ENCODE results near the gene ARHGAP23.

ARHGAP23 gene

DNA sequence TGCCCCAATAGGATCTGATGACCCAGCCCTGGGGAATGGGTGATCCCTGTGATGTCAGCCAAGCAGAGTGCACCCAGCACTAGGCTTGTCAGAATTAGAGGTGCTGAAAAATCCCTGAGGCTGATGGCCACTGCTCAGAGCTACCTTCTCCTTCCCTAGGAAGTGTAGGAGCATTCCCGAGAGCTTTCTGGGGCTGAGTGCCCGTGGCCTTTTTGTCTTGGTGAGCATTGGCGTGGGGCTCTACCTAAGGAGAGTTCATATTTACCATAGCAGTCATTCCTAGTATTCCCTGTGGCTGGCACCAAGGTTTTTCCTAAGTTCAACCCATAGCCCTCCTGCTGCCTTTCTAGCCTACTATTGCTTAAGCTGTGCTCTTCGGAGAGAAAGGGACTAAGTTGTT, 22.6 kb upstream of the ARHGAP23 start:
- no peaks in the 10 kb centered on the region for H3K79me2 ChIP-seq (ENCODE audit: insufficient read depth, low read length)
- H3K27me3 ChIP-seq (ENCODE audit: insufficient read depth, low read length, poor library complexity, severe bottlenecking), result no peaks in the 10 kb centered on the region
- H3K9me3 ChIP-seq (ENCODE audit: insufficient read depth, low read depth, low read length), result no peaks in the 10 kb centered on the region
- no peak overlapping the region for H2AFZ ChIP-seq (ENCODE audit: low read length)
- no peaks in the 10 kb centered on the region for H3K4me1 ChIP-seq (ENCODE audit: insufficient read depth, low read length, poor library complexity, severe bottlenecking)
- TF ChIP-seq, protein P1, sequence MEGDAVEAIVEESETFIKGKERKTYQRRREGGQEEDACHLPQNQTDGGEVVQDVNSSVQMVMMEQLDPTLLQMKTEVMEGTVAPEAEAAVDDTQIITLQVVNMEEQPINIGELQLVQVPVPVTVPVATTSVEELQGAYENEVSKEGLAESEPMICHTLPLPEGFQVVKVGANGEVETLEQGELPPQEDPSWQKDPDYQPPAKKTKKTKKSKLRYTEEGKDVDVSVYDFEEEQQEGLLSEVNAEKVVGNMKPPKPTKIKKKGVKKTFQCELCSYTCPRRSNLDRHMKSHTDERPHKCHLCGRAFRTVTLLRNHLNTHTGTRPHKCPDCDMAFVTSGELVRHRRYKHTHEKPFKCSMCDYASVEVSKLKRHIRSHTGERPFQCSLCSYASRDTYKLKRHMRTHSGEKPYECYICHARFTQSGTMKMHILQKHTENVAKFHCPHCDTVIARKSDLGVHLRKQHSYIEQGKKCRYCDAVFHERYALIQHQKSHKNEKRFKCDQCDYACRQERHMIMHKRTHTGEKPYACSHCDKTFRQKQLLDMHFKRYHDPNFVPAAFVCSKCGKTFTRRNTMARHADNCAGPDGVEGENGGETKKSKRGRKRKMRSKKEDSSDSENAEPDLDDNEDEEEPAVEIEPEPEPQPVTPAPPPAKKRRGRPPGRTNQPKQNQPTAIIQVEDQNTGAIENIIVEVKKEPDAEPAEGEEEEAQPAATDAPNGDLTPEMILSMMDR (conservative IDR thresholded peaks at IDR 0.05; ENCODE audit: low read length), result no peak
- no peak for TF ChIP-seq EZH2phosphoT487 (IDR thresholded peaks at IDR 0.05; ENCODE audit: borderline replicate concordance)
- no peaks in the 10 kb centered on the region for H3F3A ChIP-seq (ENCODE audit: low read depth)
- H3K4me2 ChIP-seq (ENCODE audit: low read depth, low read length, poor library complexity, severe bottlenecking), result no peak overlapping the region
- no peaks in the 10 kb centered on the region for H3K9me2 ChIP-seq (replicated peaks; ENCODE audit: low read depth, low read length)
- H3K9ac ChIP-seq (ENCODE audit: low read depth, low read length, poor library complexity, severe bottlenecking), result no peak overlapping the region
- H4K20me1 ChIP-seq (ENCODE audit: insufficient read depth, low read length, poor library complexity, severe bottlenecking), result no peaks in the 10 kb centered on the region
- H3K36me3 ChIP-seq (ENCODE audit: insufficient read depth, low read length), result peaks cover 18% of the 10 kb centered on the region; the same call in 1 of the 2 replicates
- H3K4me3 ChIP-seq (ENCODE audit: low read length, poor library complexity, severe bottlenecking), result no peak overlapping the region

DNA sequence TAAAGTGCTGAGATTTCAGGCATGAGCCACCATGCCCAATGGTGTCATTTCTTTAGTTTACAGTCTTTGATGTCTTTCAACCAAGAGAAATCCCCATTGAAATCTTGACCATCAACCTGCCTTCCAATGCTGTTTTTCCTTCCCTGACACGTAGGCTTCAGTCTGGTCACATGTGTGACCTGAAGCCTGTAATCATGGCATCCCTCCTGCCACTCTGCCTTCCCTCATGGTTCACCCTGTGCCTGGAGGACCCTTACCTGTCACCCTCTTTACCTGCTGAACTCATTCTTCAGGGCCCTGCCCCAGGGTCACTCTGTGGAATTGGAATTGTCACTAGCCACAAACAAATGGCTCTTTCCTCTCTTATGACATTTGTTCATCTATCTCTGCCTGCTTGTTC, 18.1 kb upstream of the ARHGAP23 start:
- no peak overlapping the region for H2AFZ ChIP-seq (ENCODE audit: low read length)
- no peaks in the 10 kb centered on the region for H3K79me2 ChIP-seq (ENCODE audit: insufficient read depth, low read length)
- no peak overlapping the region for H3K4me2 ChIP-seq (ENCODE audit: low read depth, low read length, poor library complexity, severe bottlenecking)
- H3K9ac ChIP-seq (ENCODE audit: low read depth, low read length, poor library complexity, severe bottlenecking), result no peak overlapping the region
- no peaks in the 10 kb centered on the region for H3K9me2 ChIP-seq (replicated peaks; ENCODE audit: low read depth, low read length)
- peaks cover 4% of the 10 kb centered on the region for H3K4me1 ChIP-seq (ENCODE audit: insufficient read depth, low read length, poor library complexity, severe bottlenecking)
- no peaks in the 10 kb centered on the region for H3K9me3 ChIP-seq (ENCODE audit: insufficient read depth, low read depth, low read length)
- no peaks in the 10 kb centered on the region for H3K27me3 ChIP-seq (ENCODE audit: insufficient read depth, low read length, poor library complexity, severe bottlenecking)
- no peaks in the 10 kb centered on the region for H3F3A ChIP-seq (ENCODE audit: low read depth)
- H4K20me1 ChIP-seq (ENCODE audit: insufficient read depth, low read length, poor library complexity, severe bottlenecking), result no peaks in the 10 kb centered on the region
- TF ChIP-seq, protein P1 (conservative IDR thresholded peaks at IDR 0.05; ENCODE audit: low read length), result no peak
- TF ChIP-seq EZH2phosphoT487 (IDR thresholded peaks at IDR 0.05; ENCODE audit: borderline replicate concordance), result no peak
- no peak overlapping the region for H3K4me3 ChIP-seq (ENCODE audit: low read length, poor library complexity, severe bottlenecking)
- no peaks in the 10 kb centered on the region for H3K36me3 ChIP-seq (ENCODE audit: insufficient read depth, low read length)

DNA sequence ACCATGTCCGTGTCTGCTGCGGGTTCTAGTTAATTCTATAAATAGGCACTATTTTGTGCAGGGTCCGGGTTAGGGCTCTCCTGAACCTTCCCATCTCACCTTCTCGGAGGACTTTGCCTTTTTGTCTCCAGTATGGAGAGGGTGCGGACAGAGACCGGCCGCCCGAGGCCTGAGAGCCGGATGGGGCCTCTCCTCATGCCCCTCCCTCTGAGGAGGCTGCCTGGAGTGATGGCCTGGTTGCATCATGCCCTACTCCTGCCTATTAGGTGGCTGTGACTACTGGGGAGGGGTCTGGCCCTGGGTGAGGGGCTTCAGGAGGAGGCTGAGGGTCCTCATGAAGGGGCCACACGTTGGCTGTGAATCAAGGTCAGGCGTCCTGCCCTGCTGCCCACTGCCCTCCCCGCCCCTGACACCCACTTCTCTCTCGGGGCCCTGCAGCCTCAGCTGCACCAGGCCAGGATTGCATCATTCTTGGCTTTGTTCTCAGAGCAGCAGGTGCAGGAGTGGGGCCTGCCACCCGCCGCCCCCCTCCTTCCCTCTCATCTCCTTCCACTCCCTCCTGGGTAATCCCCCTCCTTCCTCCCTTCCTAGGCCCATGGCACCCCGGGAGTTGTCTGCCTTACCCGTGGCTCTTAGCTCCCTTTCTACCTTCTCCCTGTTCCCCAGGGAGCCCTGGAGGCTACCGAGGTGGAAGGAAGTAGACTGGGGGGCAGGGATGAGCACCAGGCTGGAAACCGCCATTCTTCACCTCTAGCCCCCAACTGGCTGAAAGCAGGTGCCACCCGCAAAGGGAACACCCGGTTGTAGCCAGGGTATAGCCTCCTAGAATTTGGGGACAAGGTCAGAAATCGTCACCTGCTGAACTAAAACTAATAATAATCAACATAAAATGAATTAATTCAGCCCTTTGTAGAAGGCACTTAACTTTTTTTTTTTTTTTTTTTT, 12.7 kb upstream of the ARHGAP23 start:
- no peak overlapping the region for H3K4me3 ChIP-seq (ENCODE audit: low read length, poor library complexity, severe bottlenecking)
- peak overlapping the region; percentile 65 for H3K9ac ChIP-seq (ENCODE audit: low read depth, low read length, poor library complexity, severe bottlenecking)
- H2AFZ ChIP-seq (ENCODE audit: low read length), result peak overlapping the region; percentile 79
- no peaks in the 10 kb centered on the region for H4K20me1 ChIP-seq (ENCODE audit: insufficient read depth, low read length, poor library complexity, severe bottlenecking)
- no peaks in the 10 kb centered on the region for H3K27me3 ChIP-seq (ENCODE audit: insufficient read depth, low read length, poor library complexity, severe bottlenecking)
- no peaks in the 10 kb centered on the region for H3K79me2 ChIP-seq (ENCODE audit: insufficient read depth, low read length)
- no peaks in the 10 kb centered on the region for H3K9me2 ChIP-seq (replicated peaks; ENCODE audit: low read depth, low read length)
- no peaks in the 10 kb centered on the region for H3F3A ChIP-seq (ENCODE audit: low read depth)
- no peaks in the 10 kb centered on the region for H3K36me3 ChIP-seq (ENCODE audit: insufficient read depth, low read length)
- TF ChIP-seq, protein P1 (conservative IDR thresholded peaks at IDR 0.05; ENCODE audit: low read length), result no peak
- no peak for TF ChIP-seq EZH2phosphoT487 (IDR thresholded peaks at IDR 0.05; ENCODE audit: borderline replicate concordance)
- H3K4me2 ChIP-seq (ENCODE audit: low read depth, low read length, poor library complexity, severe bottlenecking), result peak overlapping the region; percentile 16
- peaks cover 16% of the 10 kb centered on the region for H3K4me1 ChIP-seq (ENCODE audit: insufficient read depth, low read length, poor library complexity, severe bottlenecking)
- no peaks in the 10 kb centered on the region for H3K9me3 ChIP-seq (ENCODE audit: insufficient read depth, low read depth, low read length)
